Muscle layer of duodenum (tissue), 2 donors: ENCODE measurements around the gene FAM47E.

Experiments
- H3K27ac ChIP-seq: one replicate; pipeline ENCODE4 v1.7.0; 2013; ENCODE audit warnings: mild to moderate bottlenecking, low read length
- H3K27me3 ChIP-seq: one replicate; pipeline ENCODE4 v1.7.0; 2013; ENCODE audit warnings: low read depth, mild to moderate bottlenecking, control low read depth, low read length
- H3K36me3 ChIP-seq, 2 donors: one replicate each; pipeline ENCODE4 v1.7.0; 2013; ENCODE audit warnings: low read length in 2 of 2, control low read depth in 1 of 2, mild to moderate bottlenecking in 1 of 2; ENCODE audit not compliant: insufficient read depth in 2 of 2, control insufficient read depth in 1 of 2
- H3K4me1 ChIP-seq, 2 donors: one replicate each; pipeline ENCODE4 v1.7.0; 2013; ENCODE audit warnings: low read length in 2 of 2, mild to moderate bottlenecking in 2 of 2, control low read depth in 1 of 2, moderate library complexity in 1 of 2; ENCODE audit not compliant: insufficient read depth in 2 of 2, control insufficient read depth in 1 of 2
- H3K4me3 ChIP-seq, 2 donors: one replicate each; pipeline ENCODE4 v1.7.0; 2013; ENCODE audit warnings: low read length in 2 of 2, low read depth in 1 of 2, mild to moderate bottlenecking in 1 of 2
- H3K9me3 ChIP-seq, 2 donors: one replicate each; pipeline ENCODE4 v1.7.0; 2013; ENCODE audit warnings: low read length in 2 of 2, control low read depth in 1 of 2, mild to moderate bottlenecking in 1 of 2; ENCODE audit not compliant: control insufficient read depth in 1 of 2
- donor health status: healthy.

Gene FAM47E

GRCh38 chr4:76250962-76251361 lies 559 bp upstream of the FAM47E start:
- H3K27me3 ChIP-seq = no peaks in the 10 kb centered on the region

GRCh38 chr4:76252271-76252653 lies 741 bp downstream of the FAM47E start:
- Histone ChIP-seq H3K4me1 (peaks cover 0 to 7% of the 10 kb centered on the region in 2 donors), H3K4me3 (peak overlapping the region; percentile 82 to 86), H3K9me3 (no peaks in the 10 kb centered on the region), H3K36me3 (no peaks in the 10 kb centered on the region), H3K27ac (no peak overlapping the region), H3K27me3 (no peaks in the 10 kb centered on the region)

More at GRCh38 chr4:76250962-76251361, 559 bp upstream of the FAM47E start:
- Histone ChIP-seq H3K4me1 (peaks cover 0 to 7% of the 10 kb centered on the region in 2 donors), H3K4me3 (peak overlapping the region; percentile 82 to 86), H3K27ac (no peak overlapping the region), H3K9me3 (no peaks in the 10 kb centered on the region), H3K36me3 (no peaks in the 10 kb centered on the region)

GRCh38 chr4:76253511-76253910 lies 2.0 kb downstream of the FAM47E start:
- H3K4me1 ChIP-seq = peaks cover 0 to 7% of the 10 kb centered on the region in 2 donors
- no peaks in the 10 kb centered on the region for H3K36me3 ChIP-seq
- H3K27me3 ChIP-seq = no peaks in the 10 kb centered on the region
- H3K4me3 ChIP-seq = no peak overlapping the region
- H3K27ac ChIP-seq = no peak overlapping the region
- H3K9me3 ChIP-seq = no peaks in the 10 kb centered on the region

- H3K27ac ChIP-seq = no peak overlapping the region
- no peak overlapping the region for H3K4me3 ChIP-seq
- H3K9me3 ChIP-seq = no peaks in the 10 kb centered on the region
- H3K27me3 ChIP-seq = no peaks in the 10 kb centered on the region
- H3K4me1 ChIP-seq = peaks cover 0 to 4% of the 10 kb centered on the region in 2 donors
- H3K36me3 ChIP-seq = no peaks in the 10 kb centered on the region
These were observed 4.5 kb downstream of the FAM47E start for GRCh38 chr4:76256032-76256431.

DNA sequence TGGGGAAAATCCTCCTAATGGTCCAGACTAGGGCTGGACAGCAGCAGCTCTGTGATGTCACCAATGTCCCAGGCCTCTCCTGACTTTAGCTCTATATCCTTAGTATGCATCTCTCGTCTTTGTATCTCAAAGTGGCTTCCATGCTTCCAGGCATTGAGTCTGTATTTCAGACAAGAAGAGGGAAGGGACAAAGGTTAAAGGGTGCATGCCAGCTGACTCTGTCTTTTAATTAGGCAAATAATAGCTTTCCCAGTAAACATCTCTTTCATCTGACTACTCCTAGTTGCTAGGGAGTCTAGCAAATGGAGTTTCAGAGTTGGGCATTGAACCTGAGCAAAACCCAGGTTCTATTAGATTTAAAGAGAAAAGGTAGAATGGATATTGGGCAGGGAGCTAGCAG lies 5.4 kb downstream of the FAM47E start:
- H3K27me3 ChIP-seq = no peaks in the 10 kb centered on the region
- no peaks in the 10 kb centered on the region for H3K9me3 ChIP-seq
- no peak overlapping the region for H3K27ac ChIP-seq
- no peaks in the 10 kb centered on the region for H3K4me1 ChIP-seq
- H3K36me3 ChIP-seq = no peaks in the 10 kb centered on the region
- H3K4me3 ChIP-seq = no peak overlapping the region

GRCh38 chr4:76257824-76258223 lies 6.3 kb downstream of the FAM47E start:
- H3K9me3 ChIP-seq = no peaks in the 10 kb centered on the region
- no peak overlapping the region for H3K27ac ChIP-seq
- H3K27me3 ChIP-seq = no peaks in the 10 kb centered on the region
- no peak overlapping the region for H3K4me3 ChIP-seq
- H3K4me1 ChIP-seq = no peaks in the 10 kb centered on the region
- no peaks in the 10 kb centered on the region for H3K36me3 ChIP-seq

- Histone ChIP-seq H3K4me3 (no peak overlapping the region), H3K4me1 (no peaks in the 10 kb centered on the region), H3K9me3 (no peaks in the 10 kb centered on the region), H3K36me3 (no peaks in the 10 kb centered on the region), H3K27me3 (no peaks in the 10 kb centered on the region), H3K27ac (no peak overlapping the region)
These were observed 9.1 kb downstream of the FAM47E start for GRCh38 chr4:76260571-76260970.

DNA sequence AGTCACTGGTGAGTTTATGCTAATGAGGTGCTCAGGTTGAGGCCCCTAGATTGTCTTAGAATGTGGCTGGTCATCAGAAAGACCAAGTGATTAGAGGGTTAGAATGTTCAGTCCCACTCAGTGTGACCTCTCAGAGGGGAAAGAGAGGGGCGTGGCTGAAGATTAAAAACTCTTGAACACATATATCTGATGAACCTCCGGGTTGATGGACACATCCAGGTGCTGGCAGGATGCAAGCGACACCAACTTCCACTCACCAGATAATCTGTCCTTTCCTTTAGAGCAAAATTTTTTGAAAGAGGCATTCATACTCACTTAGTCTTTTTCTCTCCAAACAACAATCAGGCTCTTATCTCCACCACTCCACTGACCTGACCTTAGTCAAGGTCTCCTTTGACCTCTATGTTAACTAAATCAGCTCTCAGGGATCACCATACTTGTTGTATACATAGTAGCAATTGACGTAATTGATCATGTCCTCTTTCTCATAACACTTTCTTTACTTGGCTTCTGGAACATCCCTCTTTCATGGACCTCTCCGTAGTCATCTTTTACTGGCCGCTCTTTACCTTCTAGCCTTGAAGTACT lies 14.2 kb downstream of the FAM47E start:
- H3K9me3 ChIP-seq = no peaks in the 10 kb centered on the region
- H3K27ac ChIP-seq = no peak overlapping the region
- no peaks in the 10 kb centered on the region for H3K4me1 ChIP-seq
- H3K27me3 ChIP-seq = no peaks in the 10 kb centered on the region
- no peaks in the 10 kb centered on the region for H3K36me3 ChIP-seq
- no peak overlapping the region for H3K4me3 ChIP-seq

- H3K4me3 ChIP-seq = no peak overlapping the region
- H3K9me3 ChIP-seq = no peaks in the 10 kb centered on the region
- no peaks in the 10 kb centered on the region for H3K4me1 ChIP-seq
- no peaks in the 10 kb centered on the region for H3K27me3 ChIP-seq
- no peak overlapping the region for H3K27ac ChIP-seq
- no peaks in the 10 kb centered on the region for H3K36me3 ChIP-seq
These were observed 15.1 kb downstream of the FAM47E start for GRCh38 chr4:76266627-76267026.

DNA sequence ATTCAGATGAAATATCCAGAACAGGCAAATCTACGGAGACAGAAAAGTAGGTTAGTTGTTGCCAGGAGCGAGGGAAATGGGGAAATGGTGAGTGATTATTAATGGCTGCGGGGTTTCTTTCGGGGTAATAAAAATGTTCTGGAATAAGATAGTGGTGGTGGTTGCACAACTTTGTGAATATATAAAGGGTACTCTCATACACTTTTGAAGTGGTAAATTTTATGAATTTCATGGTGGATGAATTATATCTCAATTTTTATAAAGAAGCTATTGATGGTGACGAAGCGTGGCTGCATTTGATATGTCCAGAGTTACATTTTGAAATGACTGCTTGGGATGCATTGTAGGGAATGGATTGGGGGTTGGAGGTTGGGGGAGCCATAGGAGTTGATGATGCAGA lies 16.3 kb downstream of the FAM47E start:
- Histone ChIP-seq H3K27me3 (no peaks in the 10 kb centered on the region), H3K4me3 (no peak overlapping the region), H3K9me3 (no peaks in the 10 kb centered on the region), H3K27ac (no peak overlapping the region), H3K36me3 (no peaks in the 10 kb centered on the region), H3K4me1 (no peaks in the 10 kb centered on the region)

- no peak overlapping the region for H3K27ac ChIP-seq
- no peaks in the 10 kb centered on the region for H3K9me3 ChIP-seq
- H3K4me1 ChIP-seq = no peaks in the 10 kb centered on the region
- no peaks in the 10 kb centered on the region for H3K27me3 ChIP-seq
- no peak overlapping the region for H3K4me3 ChIP-seq
- no peaks in the 10 kb centered on the region for H3K36me3 ChIP-seq
These were observed 19.0 kb downstream of the FAM47E start for GRCh38 chr4:76270244-76271175.
